Hepatocyte (in vitro differentiated cells): ENCODE data around the gene CEP295NL. TPM values are rescaled to one million over a fixed set of nuclear protein-coding genes. Genes with fewer than 3 reads are reported as not detected.
"Not testable (repeated sequence)": the region's sequence is repeated elsewhere in the genome, so short reads cannot be mapped to it uniquely, and the experiment has no call there.

Experiments used
- DNase-seq: peaks from one replicate; pipeline ENCODE4 v3.0.0-alpha.2; 2016; ENCODE audit warnings: low spot score
- H2AFZ ChIP-seq: fragments of 200-600 bp; sonication (generic); 2 replicates; pipeline ENCODE4 v1.6.0; 2016; ENCODE audit warnings: antibody characterized with exemption, mild to moderate bottlenecking
- H3K27ac ChIP-seq: fragments of 200-600 bp; sonication (generic); 2 replicates; pipeline ENCODE4 v1.5.1; 2016; ENCODE audit warnings: mild to moderate bottlenecking
- H3K27me3 ChIP-seq: fragments of 200-600 bp; sonication (generic); 2 replicates; pipeline ENCODE4 v1.6.1; 2016
- H3K36me3 ChIP-seq: fragments of 200-600 bp; sonication (generic); replicated peaks from 2 replicates; pipeline ENCODE4 v1.5.1; 2016; ENCODE audit warnings: low read depth; ENCODE audit not compliant: insufficient read depth
- H3K4me1 ChIP-seq: fragments of 200-600 bp; sonication (generic); 2 replicates; pipeline ENCODE4 v1.5.1; 2016; ENCODE audit warnings: mild to moderate bottlenecking, moderate library complexity; ENCODE audit not compliant: insufficient read depth
- H3K4me2 ChIP-seq: fragments of 200-600 bp; sonication (generic); 2 replicates; pipeline ENCODE4 v1.6.0; 2016
- H3K4me3 ChIP-seq: fragments of 200-600 bp; sonication (generic); 2 replicates; pipeline ENCODE4 v1.5.1; 2016; ENCODE audit warnings: mild to moderate bottlenecking
- H3K79me2 ChIP-seq: fragments of 200-600 bp; sonication (generic); 2 replicates; pipeline ENCODE4 v1.6.0; 2017; ENCODE audit warnings: mild to moderate bottlenecking
- H3K9me2 ChIP-seq: fragments of 200-600 bp; sonication (generic); replicated peaks from 2 replicates; pipeline ENCODE4 v1.6.0; 2017; ENCODE audit warnings: mild to moderate bottlenecking; ENCODE audit not compliant: insufficient read depth
- H3K9me3 ChIP-seq: fragments of 200-600 bp; sonication (generic); 2 replicates; pipeline ENCODE4 v1.5.1; 2016; ENCODE audit warnings: low read depth, mild to moderate bottlenecking
- H4K20me1 ChIP-seq: fragments of 200-600 bp; sonication (generic); 2 replicates; pipeline ENCODE4 v1.6.0; 2016; ENCODE audit warnings: mild to moderate bottlenecking; ENCODE audit not compliant: insufficient read depth, poor library complexity, severe bottlenecking
- CTCF ChIP-seq: fragments of 200-600 bp; sonication (generic); IDR thresholded peaks from 2 replicates; pipeline ENCODE4 v1.5.1; 2016; ENCODE audit warnings: antibody characterized with exemption, mild to moderate bottlenecking; ENCODE audit not compliant: poor library complexity
- EZH2 ChIP-seq: fragments of 200-600 bp; sonication (generic); IDR thresholded peaks from 2 replicates; pipeline ENCODE4 v1.6.1; 2016; ENCODE audit warnings: antibody characterized with exemption, mild to moderate bottlenecking, borderline replicate concordance
- EZH2phosphoT487 ChIP-seq: fragments of 200-600 bp; sonication (generic); IDR thresholded peaks from one replicate; pipeline ENCODE4 v1.6.1; 2018; ENCODE audit warnings: antibody characterized with exemption, mild to moderate bottlenecking, low read depth, moderate library complexity; ENCODE audit not compliant: unreplicated experiment, severe bottlenecking
- WGBS: methylation state at CpG from one replicate; pipeline ENCODE4 v1.1.6; 2016; ENCODE audit warnings: low lambda C conversion rate; ENCODE audit errors: missing lambda C conversion rate; 5-methylcytosine and 5-hydroxymethylcytosine counted together
- polyA plus RNA-seq: library from polyadenylated mRNA; unstranded; fragments of >200 nt; fragmentation: Nextera tagmentation; extraction: Ambion mirVana; gene quantifications from 2 replicates; pipeline ENCODE4 v1.2.1, GENCODE V29; 2016
- total RNA-seq: library from RNA; depleted of rRNA; stranded (reverse); fragments of >200 nt; gene quantifications from 2 replicates; pipeline ENCODE4 v1.2.3, GENCODE V29; 2014

CEP295NL gene
- total and polyA plus RNA-seq, 2 experiments from 2014 or later: 0.17 to 0.97 TPM

GRCh38 chr17:78878261-78878660 lies 24.7 kb downstream of the CEP295NL start:
- no peak overlapping the region for H3K27ac ChIP-seq
- H3K36me3 ChIP-seq: no peaks in the 10 kb centered on the region
- no peaks in the 10 kb centered on the region for H3K27me3 ChIP-seq
- no peaks in the 10 kb centered on the region for H3K9me2 ChIP-seq
- peaks cover 19% of the 10 kb centered on the region for H3K4me1 ChIP-seq
- no peak for TF ChIP-seq EZH2
- TF ChIP-seq CTCF: no peak
- no peak for TF ChIP-seq EZH2phosphoT487
- 93% methylated on average over 15 of the region's 15 CpGs for WGBS
- no peak for DNase-seq
- H3K79me2 ChIP-seq: peaks cover 70% of the 10 kb centered on the region
- H3K4me3 ChIP-seq: no peak overlapping the region
- H3K9me3 ChIP-seq: no peaks in the 10 kb centered on the region
- no peak overlapping the region for H3K4me2 ChIP-seq
- peaks cover 10% of the 10 kb centered on the region for H4K20me1 ChIP-seq
- H2AFZ ChIP-seq: no peak overlapping the region

GRCh38 chr17:78876954-78877517 lies 26.0 kb downstream of the CEP295NL start:
- not testable (repeated sequence) for H4K20me1 ChIP-seq, H3K27ac ChIP-seq, H3K4me3 ChIP-seq, H3K27me3 ChIP-seq, H3K9me2 ChIP-seq, H3K4me1 ChIP-seq, DNase-seq, H3K4me2 ChIP-seq, H2AFZ ChIP-seq, H3K9me3 ChIP-seq, H3K36me3 ChIP-seq
- WGBS: 97% methylated on average over 8 of the region's 8 CpGs
- peaks cover 61% of the 10 kb centered on the region for H3K79me2 ChIP-seq

- H3K9me3 ChIP-seq: no peaks in the 10 kb centered on the region
- H3K27ac ChIP-seq: no peak overlapping the region
- no peak overlapping the region for H2AFZ ChIP-seq
- TF ChIP-seq CTCF (no peak), EZH2 (no peak), EZH2phosphoT487 (no peak)
- no peaks in the 10 kb centered on the region for H3K27me3 ChIP-seq
- no peak overlapping the region for H3K4me2 ChIP-seq
- no peaks in the 10 kb centered on the region for H3K36me3 ChIP-seq
- no peak for DNase-seq
- H3K4me1 ChIP-seq: peaks cover 6% of the 10 kb centered on the region
- no peak overlapping the region for H3K4me3 ChIP-seq
- WGBS: 65% methylated on average over 7 of the region's 7 CpGs
- H3K9me2 ChIP-seq: no peaks in the 10 kb centered on the region
- H4K20me1 ChIP-seq: peaks cover 8% of the 10 kb centered on the region
- H3K79me2 ChIP-seq: peaks cover 53% of the 10 kb centered on the region
Measured at GRCh38 chr17:78876094-78876597, 26.9 kb downstream of the CEP295NL start.

GRCh38 chr17:78875363-78876093 lies 27.5 kb downstream of the CEP295NL start:
- TF ChIP-seq EZH2 (no peak), CTCF (no peak), EZH2phosphoT487 (no peak)
- no peaks in the 10 kb centered on the region for H3K9me3 ChIP-seq
- 70% methylated on average over 6 of the region's 9 CpGs for WGBS
- H3K4me1 ChIP-seq: peaks cover 6% of the 10 kb centered on the region
- H3K27me3 ChIP-seq: no peaks in the 10 kb centered on the region
- no peaks in the 10 kb centered on the region for H3K36me3 ChIP-seq
- H4K20me1 ChIP-seq: peaks cover 8% of the 10 kb centered on the region
- no peaks in the 10 kb centered on the region for H3K9me2 ChIP-seq
- no peak overlapping the region for H3K4me3 ChIP-seq
- peaks cover 47% of the 10 kb centered on the region for H3K79me2 ChIP-seq
- no peak overlapping the region for H2AFZ ChIP-seq
- DNase-seq: no peak
- H3K4me2 ChIP-seq: no peak overlapping the region
- no peak overlapping the region for H3K27ac ChIP-seq
